GM18951 (cell line): Measurements from ENCODE around the gene TMUB1.

Experiments
- POLR2A ChIP-seq: IDR thresholded peaks from 4 replicates; pipeline ENCODE4 v1.6.1; 2011; ENCODE audit warnings: mild to moderate bottlenecking; ENCODE audit not compliant: insufficient read length, insufficient read depth; ENCODE audit errors: extremely low read depth
- in situ Hi-C: fragments of 300-500 bp; cut with MboI; formaldehyde crosslinking; loops from one replicate; pipeline ENCODE4 v1.12.0; 2022; ENCODE audit warnings: low sequenced_read_pairs, mixed read lengths, inconsistent platforms; ENCODE audit not compliant: unreplicated experiment

TMUB1 gene

GRCh38 chr7:151104411-151105235 is 21.3 kb upstream of the TMUB1 start:
- no peak for TF ChIP-seq POLR2A
- in situ Hi-C loops: no loop called here

- no peak for TF ChIP-seq POLR2A
- in situ Hi-C loops: no loop called here
These were observed 20.7 kb upstream of the TMUB1 start for GRCh38 chr7:151103973-151104372.

- in situ Hi-C loops: no loop called here
- TF ChIP-seq POLR2A: no peak
These were observed 19.7 kb upstream of the TMUB1 start for GRCh38 chr7:151102991-151103390.

- in situ Hi-C loops: no loop called here
These were observed 18.5 kb upstream of the TMUB1 start for GRCh38 chr7:151101621-151102396.

GRCh38 chr7:151100921-151101320 is 17.6 kb upstream of the TMUB1 start:
- in situ Hi-C loops: no loop called here
- TF ChIP-seq POLR2A: no peak

More at GRCh38 chr7:151101621-151102396, 18.5 kb upstream of the TMUB1 start:
- no peak for TF ChIP-seq POLR2A

GRCh38 chr7:151099486-151100211 is 16.4 kb upstream of the TMUB1 start:
- in situ Hi-C loops: no loop called here
- TF ChIP-seq POLR2A: no peak

- in situ Hi-C loops: no loop called here
- TF ChIP-seq POLR2A: no peak
These were observed 12.7 kb upstream of the TMUB1 start for GRCh38 chr7:151095828-151096475.

- TF ChIP-seq POLR2A: no peak
- in situ Hi-C loops: no loop called here
These were observed 12.0 kb upstream of the TMUB1 start for GRCh38 chr7:151095123-151095797.

GRCh38 chr7:151094675-151095074 is 11.4 kb upstream of the TMUB1 start:
- in situ Hi-C loops: no loop called here
- TF ChIP-seq POLR2A: no peak

- in situ Hi-C loops: no loop called here
- no peak for TF ChIP-seq POLR2A
These were observed 10.5 kb upstream of the TMUB1 start for GRCh38 chr7:151093748-151094147.

- in situ Hi-C loops: no loop called here
- TF ChIP-seq POLR2A: no peak
These were observed 8.7 kb upstream of the TMUB1 start for GRCh38 chr7:151091988-151092387.

- no peak for TF ChIP-seq POLR2A
- in situ Hi-C loops: no loop called here
These were observed 8.1 kb upstream of the TMUB1 start for GRCh38 chr7:151091431-151091830.
